ENCODE results near the gene ETS1.

The ETS1 gene

DNA sequence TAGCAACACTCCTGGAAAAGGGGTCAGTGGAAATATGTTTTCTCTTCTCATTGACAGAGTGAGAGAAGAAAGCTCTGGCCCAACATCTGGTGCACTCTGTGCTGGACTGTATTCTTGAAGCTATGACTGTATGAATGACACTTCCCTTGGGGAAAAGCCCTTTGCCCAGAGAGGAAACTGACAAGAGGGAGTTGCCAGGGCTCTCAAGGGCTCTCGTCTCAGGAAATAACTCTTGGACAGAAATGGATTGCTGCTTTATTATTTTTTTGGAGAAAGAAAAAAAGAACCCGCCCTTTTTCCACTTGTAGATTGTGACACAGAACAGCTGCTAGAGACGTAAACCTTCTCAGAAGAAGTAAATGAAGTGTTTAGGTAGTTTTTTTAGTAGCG, 11.4 kb downstream of the ETS1 start:
- no peak for DNase-seq (ENCODE audit: extremely low read depth, low read depth)
- no peak for TF ChIP-seq CTCF (IDR thresholded peaks at IDR 0.05; ENCODE audit: low read depth, low read length)

DNA sequence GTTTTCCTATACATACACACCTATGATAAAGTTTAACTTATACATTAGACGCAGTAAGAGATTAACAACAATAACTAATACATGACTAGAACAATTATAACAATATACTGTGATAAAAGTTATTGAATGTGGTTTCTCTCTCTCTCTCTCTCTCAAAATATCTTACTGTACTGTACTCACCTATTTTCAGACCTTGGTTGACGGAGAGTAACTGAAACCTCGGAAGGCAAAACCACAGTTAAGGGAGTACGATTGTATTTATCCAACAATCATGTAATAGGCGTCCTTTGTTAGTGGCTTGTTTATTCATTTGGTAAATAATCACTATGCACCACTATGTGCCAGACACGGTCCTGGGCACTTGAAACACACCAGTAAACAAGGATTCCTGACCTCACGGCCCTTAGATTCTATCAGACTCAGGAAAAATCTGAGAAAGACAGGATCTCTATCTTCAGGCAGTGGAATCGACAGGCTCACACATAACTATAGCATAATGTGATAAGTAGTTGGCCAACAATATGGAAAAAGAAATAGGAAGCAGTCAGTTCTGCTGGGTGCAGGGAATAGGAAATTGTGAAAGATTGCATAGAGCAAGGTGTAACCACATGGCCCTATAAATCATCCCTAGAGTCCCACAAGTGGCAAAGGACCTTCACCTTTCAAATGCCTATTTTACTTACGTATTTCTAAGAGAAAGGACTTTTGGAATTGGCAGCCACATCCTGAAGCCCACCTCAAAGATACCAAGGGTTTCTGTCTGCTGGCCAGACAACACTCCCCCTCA, 12.0 kb downstream of the ETS1 start:
- DNase-seq (ENCODE audit: extremely low read depth, low read depth) = no peak

DNA sequence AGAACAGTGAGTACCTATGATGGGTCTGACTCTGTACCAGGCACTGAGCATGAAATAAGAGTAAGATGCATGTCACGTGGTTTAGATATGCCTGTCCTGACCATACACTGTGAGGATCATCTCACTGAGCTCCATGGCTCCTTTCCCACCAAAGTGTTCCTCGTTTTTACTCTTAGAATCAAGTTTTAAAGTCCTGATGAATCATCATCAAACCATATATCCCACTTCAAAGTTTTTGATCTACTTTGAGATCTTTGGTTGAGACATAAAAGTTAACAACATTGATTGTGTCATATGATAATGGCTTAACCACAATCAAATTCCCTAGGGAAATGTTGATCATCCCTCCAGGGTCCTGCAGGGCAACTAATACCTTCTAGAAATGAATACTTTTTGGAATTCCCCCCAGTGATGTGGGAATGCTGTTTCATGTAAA, 12.8 kb downstream of the ETS1 start:
- no peak for DNase-seq (ENCODE audit: extremely low read depth, low read depth)
- no peak for TF ChIP-seq CTCF (IDR thresholded peaks at IDR 0.05; ENCODE audit: low read depth, low read length)

More for the DNA sequence above, 12.0 kb downstream of the ETS1 start:
- no peak for TF ChIP-seq CTCF (IDR thresholded peaks at IDR 0.05; ENCODE audit: low read depth, low read length)

DNA sequence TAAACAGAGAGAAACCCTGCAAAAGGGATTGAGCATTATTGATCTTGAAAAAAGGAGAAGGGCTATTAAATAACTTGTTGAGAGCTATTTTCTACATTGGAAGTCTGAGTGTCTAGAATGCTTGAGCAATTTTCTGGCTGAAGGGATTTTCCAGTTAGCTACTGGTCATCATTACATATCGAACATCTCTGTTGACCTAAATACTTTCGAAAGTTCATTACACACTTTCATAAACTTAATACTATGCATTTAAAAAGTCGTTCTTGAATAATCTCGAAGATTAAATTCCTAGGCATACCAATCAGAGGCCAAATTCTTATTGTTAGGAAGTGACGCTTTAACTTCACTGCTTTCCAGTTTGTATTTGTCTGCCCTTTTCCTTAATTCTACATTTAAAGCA, 13.7 kb downstream of the ETS1 start:
- no peak for TF ChIP-seq CTCF (IDR thresholded peaks at IDR 0.05; ENCODE audit: low read depth, low read length)
- DNase-seq (ENCODE audit: extremely low read depth, low read depth) = no peak

DNA sequence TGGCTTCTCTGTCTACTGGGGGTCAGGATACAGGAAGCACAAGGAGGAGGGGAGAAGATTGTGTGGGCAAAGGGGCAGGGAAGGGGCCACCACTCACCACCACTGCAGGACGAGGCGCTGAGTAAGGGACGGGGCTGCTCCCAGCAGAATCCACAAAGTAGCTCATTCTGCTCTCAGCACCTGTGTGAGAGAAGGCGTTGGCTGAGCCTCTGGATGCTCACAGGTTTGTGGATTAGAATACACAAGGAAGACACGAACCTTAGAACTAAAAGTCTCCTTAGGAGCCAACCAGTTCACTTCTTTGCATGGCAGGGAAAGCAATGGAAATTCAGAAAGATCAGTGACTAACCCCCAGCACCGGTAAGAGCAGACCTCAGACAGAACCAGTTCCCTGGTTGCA, 14.4 kb downstream of the ETS1 start:
- TF ChIP-seq CTCF (IDR thresholded peaks at IDR 0.05; ENCODE audit: low read depth, low read length) = no peak
- no peak for DNase-seq (ENCODE audit: extremely low read depth, low read depth)

- DNase-seq (ENCODE audit: extremely low read depth, low read depth) = no peak
- no peak for TF ChIP-seq CTCF (IDR thresholded peaks at IDR 0.05; ENCODE audit: low read depth, low read length)
Observed at GRCh38 chr11:128570632-128571031, 16.7 kb downstream of the ETS1 start.

GRCh38 chr11:128569291-128569690, 18.1 kb downstream of the ETS1 start:
- no peak for TF ChIP-seq CTCF (IDR thresholded peaks at IDR 0.05; ENCODE audit: low read depth, low read length)
- no peak for DNase-seq (ENCODE audit: extremely low read depth, low read depth)
